ENCODE results near the gene ENDOV.
"Not testable (repeated sequence)": the region's sequence is repeated elsewhere in the genome, so short reads cannot be mapped to it uniquely, and the experiment has no call there.

The ENDOV gene

DNA sequence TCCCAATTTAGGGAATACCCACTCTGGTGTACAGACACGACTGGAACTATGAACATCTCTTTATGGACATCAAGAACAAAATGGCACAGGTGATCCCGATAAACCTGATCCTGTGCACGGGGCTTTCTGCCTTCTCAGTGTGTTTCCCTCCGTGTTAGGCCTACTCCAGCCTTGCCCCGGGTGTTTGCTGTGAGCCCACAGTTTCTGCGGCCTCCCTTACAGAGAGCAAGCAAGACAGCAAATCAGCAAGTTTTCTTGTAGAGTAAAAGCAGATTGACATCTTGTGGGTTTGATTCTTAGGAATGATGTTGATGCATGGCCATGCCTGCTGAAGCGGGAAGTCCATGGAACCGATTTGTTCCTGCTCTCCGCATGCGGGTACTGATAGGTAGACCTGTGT, 26.4 kb upstream of the ENDOV start:
- no peak for DNase-seq (ENCODE audit: low spot score)

DNA sequence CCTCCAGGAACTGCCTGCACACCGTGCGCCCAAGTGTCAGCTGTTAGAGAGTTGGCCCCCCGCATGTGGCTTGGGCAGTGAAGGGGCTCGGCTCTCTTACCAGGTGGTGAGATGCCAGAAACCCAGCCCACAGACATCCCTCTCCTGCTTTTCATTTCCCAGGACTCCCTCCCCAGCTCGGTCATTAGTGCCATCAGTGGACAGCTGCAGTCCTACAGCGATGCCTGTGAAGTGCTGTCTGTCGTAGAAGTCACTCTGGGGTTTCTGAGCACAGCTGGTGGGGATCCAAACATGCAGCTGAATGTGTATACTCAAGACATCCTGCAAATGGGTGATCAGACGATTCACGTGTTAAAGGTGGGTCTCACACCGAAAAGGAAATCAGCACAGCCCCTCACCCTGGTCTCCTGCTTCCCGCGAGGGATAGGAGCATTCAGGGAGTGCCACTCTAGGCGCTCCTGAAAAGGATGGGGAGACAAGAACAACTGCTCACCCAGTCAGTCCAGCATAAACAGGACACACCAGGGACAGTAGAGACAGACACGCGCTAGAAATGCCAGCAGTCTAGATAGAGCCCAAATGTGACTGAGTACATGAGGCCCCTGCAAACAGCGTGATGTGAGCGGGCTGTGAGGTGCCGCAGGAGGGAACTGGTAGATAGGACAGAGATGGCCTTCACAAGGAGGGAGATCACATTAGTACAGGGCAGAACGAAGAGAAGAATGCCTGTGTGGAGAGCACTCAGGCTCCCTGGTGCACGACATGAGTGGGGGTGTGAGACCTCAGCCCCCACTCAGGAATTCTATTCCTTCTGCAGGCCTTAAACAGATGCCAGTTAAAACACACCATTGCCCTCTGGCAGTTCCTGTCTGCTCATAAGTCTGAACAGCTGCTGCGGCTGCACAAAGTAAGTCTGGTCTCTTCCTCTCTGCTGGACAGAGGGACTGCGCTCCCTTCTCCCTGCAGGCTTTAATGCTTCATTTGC, 25.7 kb upstream of the ENDOV start:
- no peak for DNase-seq (ENCODE audit: low spot score)

DNA sequence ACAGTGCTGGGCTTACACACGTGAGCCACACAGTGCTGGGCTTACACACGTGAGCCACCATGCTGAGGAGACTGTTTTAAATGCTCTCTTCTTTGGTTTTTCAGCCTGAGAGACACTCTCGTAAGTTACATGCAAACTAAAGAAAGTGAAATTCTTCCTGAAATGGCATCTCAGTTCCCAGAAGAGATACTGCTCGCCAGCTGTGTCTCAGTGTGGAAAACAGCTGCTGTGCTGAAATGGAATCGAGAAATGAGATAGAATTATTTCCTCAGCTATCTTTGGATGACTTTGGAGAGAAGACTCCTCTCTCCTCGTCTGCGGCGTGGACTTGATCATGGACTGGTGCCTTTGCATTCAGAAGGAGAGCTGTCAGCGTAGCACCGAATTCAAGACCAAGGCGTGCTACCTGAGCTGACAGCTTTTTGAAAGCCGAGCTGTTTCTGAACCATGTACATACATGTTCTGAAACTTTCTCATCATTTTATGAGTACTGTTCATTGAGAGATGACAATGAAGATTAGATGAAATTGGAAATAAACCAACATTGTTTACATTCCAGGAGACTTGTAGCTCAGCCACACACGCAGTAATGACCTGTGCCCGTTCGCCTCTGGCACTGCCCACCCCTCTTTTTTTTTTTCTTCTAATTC, 21.6 kb upstream of the ENDOV start:
- DNase-seq (ENCODE audit: low spot score) = no peak

DNA sequence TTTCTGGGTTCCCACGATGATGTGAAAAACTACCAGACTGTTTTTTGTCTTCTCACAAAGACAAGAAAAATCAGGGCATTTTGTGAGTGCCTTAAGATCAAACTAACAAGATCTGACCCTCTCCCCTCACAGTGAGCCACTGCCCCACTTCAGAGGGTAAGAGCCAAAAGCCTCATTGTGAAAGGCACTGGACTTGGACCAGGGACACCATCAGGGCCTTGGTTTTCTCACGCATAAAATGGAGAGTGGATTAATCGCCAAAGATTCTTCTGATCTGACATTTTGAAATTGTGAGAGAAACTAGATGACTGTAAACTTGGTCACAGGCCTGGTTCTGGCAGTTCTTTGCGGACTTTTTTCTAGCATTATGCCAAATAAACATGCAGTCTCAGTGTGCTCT, 21.0 kb upstream of the ENDOV start:
- no peak for DNase-seq (ENCODE audit: low spot score)

DNA sequence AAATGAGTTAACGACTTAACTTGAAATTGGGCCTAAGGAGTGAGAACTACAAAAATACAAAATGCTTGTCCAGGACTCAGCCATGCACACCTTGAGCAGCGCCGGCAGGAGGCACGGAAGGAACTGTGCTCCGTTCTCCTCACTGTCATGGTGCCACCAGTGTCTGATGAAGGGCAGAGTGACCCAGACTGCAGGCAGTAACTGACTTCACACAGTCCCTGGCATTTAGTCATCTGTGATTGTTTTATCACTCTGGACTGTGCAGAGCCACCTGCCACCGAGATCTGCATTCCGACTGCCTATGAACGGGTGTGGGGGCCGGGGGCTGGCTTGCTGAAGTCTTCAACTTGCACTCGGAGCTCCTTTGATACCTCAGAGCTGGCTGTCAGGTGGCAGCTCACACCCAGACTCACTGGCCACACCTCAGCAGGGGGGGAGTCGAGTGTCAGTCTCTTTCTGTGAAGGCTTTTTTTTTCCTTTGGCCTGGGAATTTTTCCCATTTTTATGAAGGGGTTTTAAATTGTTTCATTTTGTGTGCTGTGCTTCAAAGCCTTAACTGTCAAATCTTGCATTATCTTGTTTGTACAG, 20.2 kb upstream of the ENDOV start:
- no peak for DNase-seq (ENCODE audit: low spot score)

DNA sequence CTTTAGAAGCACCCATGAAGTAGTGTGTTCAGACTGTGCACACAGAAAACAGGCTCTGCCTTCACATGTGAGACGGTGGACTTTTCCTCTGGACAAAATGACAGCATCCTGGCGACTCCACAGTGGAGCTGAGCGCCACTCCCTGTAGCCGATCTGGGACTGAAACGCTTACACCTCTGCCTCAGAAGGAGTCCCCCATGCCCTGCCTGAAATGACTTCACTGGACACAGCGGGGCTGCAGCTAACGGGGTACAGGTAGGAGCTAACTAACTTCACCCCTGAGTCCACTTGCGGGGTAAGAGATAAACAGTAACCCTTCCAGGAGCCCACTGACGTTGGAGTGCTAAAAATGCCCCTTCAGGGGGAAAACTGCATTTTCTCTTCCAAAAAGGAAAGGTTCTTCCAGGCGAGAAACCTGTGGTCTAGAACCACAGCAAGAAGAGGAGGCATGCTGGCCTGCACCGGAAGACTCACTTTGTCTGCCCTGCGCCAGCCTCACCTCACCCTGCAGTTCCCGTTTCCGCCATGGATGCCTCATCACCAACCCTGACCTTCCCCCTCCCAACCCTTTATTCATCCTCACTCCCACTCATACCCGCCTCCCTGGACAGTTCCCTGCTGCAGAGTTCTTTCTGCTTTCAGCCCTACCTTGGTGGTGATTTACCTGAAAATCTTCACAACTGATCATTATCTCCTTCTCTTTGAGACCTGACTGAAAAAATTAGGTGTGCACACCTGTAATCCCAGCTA, 19.4 kb upstream of the ENDOV start:
- DNase-seq (ENCODE audit: low spot score) = no peak

DNA sequence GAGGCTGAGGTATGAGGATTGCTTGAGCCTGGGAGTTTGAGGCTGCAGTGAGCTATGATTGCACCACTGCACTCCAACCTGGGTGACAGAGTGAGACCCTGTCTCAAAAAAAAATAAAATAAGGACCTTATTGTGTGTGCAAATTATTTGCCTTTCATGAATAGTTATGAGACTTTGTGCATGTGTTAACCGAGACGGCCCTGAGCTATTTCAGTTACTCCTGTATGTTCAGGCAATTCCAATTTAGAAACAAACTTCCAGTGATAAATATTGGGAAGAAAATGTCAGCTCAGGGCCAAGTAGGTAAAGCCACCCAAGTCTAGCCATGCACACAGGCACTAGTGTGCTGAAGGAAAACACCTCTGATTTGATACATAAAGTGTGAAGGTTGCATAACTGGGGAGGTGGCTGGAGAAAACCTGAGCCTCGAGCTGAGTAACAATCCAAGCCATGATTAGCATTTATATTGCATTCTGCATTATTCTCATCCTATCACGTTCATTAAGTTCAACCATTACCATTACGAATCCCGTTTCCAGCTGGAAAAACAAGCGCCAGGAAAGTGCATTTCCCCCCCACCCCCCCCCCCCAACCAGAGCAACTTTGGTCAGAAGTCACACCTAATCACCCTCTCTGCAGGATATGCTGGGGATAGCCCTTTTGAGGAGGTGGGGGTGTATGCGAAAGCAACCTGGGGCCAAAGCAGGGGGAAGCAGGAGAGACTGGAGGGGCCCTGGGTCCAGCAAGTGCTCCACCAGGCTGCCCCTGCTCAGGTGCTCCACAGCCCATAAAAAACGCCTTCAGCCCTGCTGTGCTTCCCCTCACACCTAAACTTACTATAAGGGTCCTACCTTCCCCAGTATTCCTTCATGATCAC, 18.6 kb upstream of the ENDOV start:
- no peak for DNase-seq (ENCODE audit: low spot score)

DNA sequence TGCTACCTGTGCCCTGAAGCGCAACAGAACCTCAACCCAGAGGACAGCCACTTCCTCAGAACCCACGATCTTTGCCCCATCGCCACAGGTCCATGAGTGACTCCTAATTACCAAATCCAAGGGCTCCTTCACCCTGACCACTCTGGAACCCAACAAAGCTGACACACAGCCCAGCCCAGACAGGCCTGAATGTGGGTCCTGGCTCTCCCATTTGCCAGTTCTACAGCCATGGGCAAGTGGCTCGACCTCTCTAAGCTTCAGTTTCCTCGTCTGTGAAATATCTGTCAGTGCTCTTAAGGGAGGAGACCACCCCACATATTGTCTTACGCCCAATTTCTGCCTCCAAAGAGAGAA, 18.0 kb upstream of the ENDOV start:
- no peak for DNase-seq (ENCODE audit: low spot score)

DNA sequence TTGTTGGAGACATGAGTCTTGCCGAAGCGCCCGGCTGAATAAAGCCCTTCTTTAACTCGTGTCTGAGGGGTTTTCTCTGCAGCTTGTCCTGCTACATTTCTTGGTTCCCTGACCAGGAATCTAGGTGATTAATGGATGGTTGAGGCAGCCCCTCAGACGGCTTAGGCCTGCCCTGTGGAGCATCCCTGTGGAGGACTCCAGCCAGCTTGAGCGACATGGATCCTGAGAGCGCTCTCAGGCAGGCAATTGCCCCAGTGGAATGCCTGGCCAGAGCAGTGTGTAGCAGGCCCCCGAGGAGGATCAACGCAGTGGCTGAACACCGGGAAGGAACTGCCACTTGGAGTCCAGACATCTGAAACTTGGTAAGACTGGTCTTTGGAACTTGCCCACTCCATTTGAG, 17.3 kb upstream of the ENDOV start:
- DNase-seq (ENCODE audit: low spot score) = no peak

DNA sequence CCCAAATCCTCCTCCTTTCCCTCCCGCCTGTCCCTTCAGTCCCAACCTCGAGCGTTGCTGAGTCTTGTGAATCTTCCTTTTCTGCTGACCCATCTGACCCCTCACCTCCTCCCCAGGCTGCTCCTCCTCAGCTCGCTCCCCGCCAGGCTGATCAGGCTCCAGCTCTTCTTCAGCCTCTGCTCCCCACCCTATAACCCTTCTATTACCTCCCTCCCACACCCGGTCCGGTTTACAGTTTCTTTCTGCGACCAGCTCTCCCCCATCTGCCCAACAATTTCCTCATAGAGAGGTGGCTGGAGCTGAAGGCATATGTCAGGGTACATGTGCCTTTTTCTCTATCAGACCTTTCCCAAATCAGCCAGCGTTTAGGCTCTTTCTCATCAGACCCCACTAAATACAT, 13.9 kb upstream of the ENDOV start:
- DNase-seq (ENCODE audit: low spot score) = not testable (repeated sequence)

DNA sequence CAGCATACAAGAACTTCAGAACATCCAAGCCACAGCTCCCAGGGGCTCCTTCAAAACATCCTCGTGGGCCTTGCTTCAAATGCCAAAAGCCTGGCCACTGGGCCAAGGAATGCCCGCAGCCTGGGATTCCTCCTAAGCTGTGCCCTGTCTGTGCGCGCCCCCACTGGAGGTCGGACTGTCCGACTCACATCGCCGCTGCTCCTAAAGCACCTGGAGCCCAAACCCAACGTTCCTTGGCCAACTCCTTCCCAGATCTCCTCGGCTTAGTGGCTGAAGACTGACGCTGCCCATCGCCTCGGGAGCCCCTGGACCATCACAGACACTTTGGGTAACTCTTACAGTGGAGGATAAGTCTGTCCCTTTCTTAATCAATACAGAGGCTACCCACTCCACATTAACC, 12.9 kb upstream of the ENDOV start:
- not testable (repeated sequence) for DNase-seq (ENCODE audit: low spot score)

DNA sequence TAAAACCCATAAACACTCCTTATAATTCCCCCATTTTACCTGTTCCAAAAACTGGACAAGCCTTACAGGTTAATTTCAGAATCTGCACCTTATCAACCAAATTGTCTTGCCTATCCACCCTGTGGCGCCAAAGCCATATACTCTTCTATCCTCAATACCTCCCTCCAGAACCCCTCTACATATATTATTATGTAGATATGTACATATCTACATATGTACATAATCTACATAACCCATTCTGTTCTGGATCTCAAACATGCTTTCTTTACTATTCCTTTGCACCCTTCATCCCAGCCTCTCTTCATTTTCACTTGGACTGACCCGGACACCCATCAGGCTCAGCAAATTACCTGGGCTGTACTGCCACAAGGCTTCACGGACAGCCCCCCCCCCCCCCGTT, 12.0 kb upstream of the ENDOV start:
- no peak for DNase-seq (ENCODE audit: low spot score)

DNA sequence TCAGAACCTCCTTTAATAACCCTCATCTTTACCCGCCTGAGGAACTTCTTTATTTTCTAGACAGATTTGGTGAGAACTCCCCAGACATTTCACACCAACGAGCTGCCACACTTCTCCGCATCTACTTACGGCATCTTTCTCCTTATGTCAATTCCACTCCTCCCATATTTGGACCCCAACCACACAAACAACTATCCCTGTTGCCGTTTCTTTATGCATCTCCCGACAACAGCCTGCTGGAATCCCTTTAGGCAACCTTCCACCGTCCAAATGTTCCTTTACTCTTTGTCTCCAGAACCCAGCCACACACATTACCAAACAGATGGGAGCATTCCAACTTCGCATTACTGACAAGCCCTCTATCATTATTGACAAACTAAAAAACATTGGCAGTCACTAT, 8.8 kb upstream of the ENDOV start:
- no peak for DNase-seq (ENCODE audit: low spot score)

DNA sequence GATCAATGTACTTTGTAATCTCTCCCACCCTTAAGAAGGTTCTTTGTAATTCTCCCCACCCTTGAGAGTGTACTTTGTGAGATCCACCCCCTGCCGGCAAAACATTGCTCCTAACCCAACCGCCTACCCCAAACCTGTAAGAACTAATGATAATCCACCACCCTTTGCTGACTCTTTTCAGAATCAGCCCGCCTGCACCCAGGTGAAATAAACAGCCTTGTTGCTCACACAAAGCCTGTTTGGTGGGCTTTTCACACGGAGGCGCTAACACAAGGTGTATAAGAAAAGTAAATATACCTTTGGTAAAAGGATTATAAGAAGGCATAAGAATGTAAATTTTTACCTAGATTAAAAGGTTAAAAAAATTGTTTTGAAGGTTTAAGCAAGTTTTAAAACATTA, 7.0 kb upstream of the ENDOV start:
- not testable (repeated sequence) for DNase-seq (ENCODE audit: low spot score)

DNA sequence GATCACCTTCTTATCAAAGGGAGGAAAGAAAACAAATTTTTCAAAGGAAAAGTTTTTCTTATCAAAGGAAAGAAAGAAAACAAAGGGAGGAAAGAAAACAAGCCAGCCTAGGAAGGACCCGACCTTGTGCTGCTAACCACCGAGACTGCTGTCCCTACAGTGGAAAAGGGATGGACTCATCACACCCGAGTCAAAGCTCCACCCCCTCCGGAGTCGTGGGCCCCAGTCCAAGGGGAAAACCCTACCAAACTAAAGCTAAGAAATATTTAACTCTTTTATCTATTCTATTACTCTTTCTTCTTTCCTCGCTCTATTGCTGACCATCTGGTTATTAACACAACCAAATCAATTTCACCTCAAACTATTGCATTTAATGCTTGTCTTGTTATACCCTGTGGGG, 6.1 kb upstream of the ENDOV start:
- no peak for DNase-seq (ENCODE audit: low spot score)

DNA sequence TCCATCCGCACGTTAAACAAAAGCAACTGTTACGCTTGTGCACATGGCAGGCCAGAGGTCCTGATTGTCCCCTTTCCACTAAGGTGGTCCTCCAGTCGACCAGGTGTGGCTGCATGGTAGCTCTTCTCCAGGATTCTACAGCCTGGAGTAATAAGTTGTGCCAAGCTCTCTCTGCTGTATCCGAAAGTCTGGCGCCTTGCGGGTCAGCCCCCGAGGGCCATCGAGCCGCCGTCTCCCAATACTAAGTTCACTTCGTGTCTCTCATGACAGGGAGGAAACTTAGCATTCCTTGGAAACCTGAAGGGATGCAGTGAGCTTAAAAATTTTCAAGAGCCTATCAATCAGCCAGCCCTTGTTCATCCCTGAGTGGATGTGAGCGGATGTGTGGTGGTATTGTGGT, 5.3 kb upstream of the ENDOV start:
- DNase-seq (ENCODE audit: low spot score) = no peak

DNA sequence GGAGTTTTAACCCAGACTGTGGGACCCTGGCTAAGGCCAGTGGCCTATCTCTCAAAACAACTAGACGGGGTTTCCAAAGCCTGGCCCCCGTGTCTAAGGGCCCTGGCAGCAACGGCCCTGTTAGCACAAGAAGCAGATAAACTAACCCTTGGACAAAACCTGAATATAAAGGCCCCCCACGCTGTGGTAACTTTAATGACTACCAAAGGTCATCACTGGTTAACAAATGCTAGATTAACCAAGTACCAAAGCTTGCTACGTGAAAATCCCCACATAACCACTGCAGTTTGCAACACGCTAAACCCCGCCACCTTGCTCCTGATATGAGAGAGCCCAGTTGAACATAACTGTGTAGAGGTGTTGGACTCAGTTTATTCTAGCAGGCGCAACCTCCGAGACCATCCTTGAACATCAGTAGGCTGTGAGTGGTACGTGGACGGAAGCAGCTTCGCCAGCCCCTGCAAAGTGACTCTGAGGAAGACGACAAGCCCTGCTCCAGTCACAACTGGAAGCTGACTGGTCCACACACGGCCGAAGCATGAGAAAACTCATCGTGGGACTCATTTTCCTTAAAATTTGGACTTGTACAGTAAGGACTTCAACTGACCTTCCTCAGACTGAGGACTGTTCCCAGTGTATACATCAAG, 4.4 kb upstream of the ENDOV start:
- not testable (repeated sequence) for DNase-seq (ENCODE audit: low spot score)

DNA sequence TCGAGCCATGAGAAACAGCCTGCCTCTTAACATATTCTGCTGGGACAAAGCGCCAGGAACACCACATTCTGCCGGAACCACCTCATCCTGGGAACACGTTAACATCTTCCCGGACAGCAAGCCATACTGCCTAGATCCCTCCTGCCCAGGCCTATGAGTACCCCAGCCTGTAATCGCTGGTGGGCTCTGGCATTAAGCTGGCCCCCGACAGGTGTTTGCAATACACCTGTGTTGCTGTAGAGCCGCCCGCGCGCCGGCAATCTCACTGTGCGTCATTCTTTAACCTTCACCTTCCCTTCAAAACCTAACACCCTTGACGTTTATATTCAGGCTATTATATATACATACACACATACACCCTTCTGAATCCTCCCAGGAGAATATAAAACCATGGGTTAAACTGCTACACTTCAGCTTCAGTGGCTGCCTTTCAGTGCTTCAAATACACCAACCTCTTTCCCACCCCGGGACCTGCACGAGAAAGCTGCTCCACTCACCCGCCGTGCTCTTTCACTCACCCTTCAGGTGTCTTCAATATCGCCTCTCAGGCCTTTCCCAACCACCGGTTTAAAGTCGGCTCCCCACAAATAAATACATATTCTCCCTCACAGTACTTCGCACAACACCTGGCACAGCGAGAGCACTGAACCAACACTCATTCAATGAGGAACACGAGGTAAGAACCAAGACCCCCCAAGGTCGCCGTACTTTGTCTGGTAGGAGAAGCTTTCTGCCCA, 1.0 kb upstream of the ENDOV start:
- no peak for DNase-seq (ENCODE audit: low spot score)

DNA sequence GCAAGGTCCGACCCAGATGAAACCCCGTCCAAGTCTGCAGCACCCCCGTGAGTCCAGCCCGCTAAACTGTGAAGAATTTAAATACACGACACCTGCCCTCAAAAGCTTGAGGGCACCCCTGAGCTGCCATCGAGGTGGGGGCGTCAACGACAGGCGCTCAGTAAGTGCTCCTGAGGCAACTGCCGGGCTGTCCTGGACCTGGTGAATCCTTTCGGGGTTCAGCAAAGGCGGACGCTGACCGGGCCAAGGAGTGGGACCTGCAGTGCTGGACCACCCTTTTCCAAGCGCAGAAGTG, 512 bp upstream of the ENDOV start:
- DNase-seq (ENCODE audit: low spot score) = no peak

DNA sequence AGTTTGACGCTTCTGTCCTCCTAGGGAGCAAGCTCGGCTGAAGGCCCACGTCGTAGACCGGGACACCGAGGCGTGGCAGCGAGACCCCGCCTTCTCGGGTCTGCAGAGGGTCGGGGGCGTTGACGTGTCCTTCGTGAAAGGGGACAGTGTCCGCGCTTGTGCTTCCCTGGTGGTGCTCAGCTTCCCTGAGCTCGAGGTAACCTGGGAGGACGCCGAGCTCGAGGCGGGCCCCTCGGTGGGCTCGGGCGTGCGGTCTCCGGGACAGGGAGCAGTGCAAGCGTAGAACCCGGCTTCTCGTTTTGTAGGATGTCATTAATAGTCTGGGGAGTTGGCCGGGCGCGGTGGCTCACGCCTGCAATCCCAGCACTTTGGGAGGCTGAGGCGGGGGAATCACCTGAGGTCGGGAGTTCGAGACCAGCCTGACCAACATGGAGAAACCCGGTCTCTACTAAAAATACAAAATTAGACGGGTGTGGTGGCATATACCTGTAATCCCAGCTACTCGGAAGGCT, 715 bp downstream of the ENDOV start:
- no peak for DNase-seq (ENCODE audit: low spot score)
